Measurements from ENCODE around the gene PTGS1. TPM values are rescaled to one million over a fixed set of nuclear protein-coding genes. Genes with fewer than 3 reads are reported as not detected.

PTGS1 gene
- total RNA-seq, 1 experiment from 2014 or later: 61.2 TPM

DNA sequence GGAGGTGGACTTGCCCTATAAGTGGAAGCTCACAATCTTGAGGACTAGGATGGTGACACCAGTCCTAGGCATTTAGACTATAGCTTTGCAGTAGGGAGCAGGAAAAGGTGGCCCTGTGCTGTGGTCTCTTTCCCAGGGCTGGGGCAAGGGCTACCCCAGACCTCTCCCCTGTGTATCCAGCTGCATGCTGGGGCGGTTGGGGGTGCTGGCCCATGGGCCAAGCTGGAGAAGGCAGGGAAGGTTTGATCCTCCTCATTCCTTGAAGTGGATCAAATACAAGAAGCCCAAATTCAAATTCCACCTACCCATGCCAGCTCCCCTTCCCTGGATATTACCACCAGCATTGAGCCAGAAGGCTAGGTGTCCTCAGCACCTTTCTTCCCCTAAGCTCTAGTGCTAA lies 2.2 kb upstream of the PTGS1 start:
- Histone ChIP-seq H3K9me3 (ENCODE audit: control insufficient read depth, insufficient read depth, low read depth, low read length) (no peaks in the 10 kb centered on the region), H3K4me1 (ENCODE audit: control insufficient read depth, insufficient read depth, low read length) (no peaks in the 10 kb centered on the region; the same call in 1 of the 2 replicates), H3K27ac (ENCODE audit: low read length) (no peak overlapping the region), H3K4me3 (ENCODE audit: low read depth in 2 of 2, low read length in 2 of 2) (no peak overlapping the region), H3K36me3 (ENCODE audit: control insufficient read depth, insufficient read depth, low read length) (no peaks in the 10 kb centered on the region), H3K27me3 (ENCODE audit: control insufficient read depth, insufficient read depth, low read length) (no peaks in the 10 kb centered on the region)
- BruUV-seq (replicated peaks): no TSS peak
- ATAC-seq (no peak), DNase-seq (ENCODE audit: low read depth, low spot score) (no peak)
- intact Hi-C loops (cut with micrococcal nuclease; ENCODE audit: unreplicated experiment): no loop called here
- POLR2A ChIA-PET: no interaction called here
- CTCF ChIA-PET: no interaction called here
- TF ChIP-seq, protein P1, sequence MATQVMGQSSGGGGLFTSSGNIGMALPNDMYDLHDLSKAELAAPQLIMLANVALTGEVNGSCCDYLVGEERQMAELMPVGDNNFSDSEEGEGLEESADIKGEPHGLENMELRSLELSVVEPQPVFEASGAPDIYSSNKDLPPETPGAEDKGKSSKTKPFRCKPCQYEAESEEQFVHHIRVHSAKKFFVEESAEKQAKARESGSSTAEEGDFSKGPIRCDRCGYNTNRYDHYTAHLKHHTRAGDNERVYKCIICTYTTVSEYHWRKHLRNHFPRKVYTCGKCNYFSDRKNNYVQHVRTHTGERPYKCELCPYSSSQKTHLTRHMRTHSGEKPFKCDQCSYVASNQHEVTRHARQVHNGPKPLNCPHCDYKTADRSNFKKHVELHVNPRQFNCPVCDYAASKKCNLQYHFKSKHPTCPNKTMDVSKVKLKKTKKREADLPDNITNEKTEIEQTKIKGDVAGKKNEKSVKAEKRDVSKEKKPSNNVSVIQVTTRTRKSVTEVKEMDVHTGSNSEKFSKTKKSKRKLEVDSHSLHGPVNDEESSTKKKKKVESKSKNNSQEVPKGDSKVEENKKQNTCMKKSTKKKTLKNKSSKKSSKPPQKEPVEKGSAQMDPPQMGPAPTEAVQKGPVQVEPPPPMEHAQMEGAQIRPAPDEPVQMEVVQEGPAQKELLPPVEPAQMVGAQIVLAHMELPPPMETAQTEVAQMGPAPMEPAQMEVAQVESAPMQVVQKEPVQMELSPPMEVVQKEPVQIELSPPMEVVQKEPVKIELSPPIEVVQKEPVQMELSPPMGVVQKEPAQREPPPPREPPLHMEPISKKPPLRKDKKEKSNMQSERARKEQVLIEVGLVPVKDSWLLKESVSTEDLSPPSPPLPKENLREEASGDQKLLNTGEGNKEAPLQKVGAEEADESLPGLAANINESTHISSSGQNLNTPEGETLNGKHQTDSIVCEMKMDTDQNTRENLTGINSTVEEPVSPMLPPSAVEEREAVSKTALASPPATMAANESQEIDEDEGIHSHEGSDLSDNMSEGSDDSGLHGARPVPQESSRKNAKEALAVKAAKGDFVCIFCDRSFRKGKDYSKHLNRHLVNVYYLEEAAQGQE (IDR thresholded peaks at IDR 0.05; ENCODE audit: insufficient read depth in 1 of 2, low read depth in 2 of 2, low read length in 1 of 2): no peak
- TF ChIP-seq POLR2AphosphoS5 (IDR thresholded peaks at IDR 0.05; ENCODE audit: low read depth, low read length) (no peak), SIN3A (IDR thresholded peaks at IDR 0.05; ENCODE audit: borderline replicate concordance, insufficient read depth, low read depth, low read length) (no peak), TCF7L2 (IDR thresholded peaks at IDR 0.05; ENCODE audit: low read depth, low read length) (no peak)
- TF ChIP-seq, protein P2, sequence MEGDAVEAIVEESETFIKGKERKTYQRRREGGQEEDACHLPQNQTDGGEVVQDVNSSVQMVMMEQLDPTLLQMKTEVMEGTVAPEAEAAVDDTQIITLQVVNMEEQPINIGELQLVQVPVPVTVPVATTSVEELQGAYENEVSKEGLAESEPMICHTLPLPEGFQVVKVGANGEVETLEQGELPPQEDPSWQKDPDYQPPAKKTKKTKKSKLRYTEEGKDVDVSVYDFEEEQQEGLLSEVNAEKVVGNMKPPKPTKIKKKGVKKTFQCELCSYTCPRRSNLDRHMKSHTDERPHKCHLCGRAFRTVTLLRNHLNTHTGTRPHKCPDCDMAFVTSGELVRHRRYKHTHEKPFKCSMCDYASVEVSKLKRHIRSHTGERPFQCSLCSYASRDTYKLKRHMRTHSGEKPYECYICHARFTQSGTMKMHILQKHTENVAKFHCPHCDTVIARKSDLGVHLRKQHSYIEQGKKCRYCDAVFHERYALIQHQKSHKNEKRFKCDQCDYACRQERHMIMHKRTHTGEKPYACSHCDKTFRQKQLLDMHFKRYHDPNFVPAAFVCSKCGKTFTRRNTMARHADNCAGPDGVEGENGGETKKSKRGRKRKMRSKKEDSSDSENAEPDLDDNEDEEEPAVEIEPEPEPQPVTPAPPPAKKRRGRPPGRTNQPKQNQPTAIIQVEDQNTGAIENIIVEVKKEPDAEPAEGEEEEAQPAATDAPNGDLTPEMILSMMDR (IDR thresholded peaks at IDR 0.05): no peak
- in situ Hi-C loops (cut with HindIII; ENCODE audit: low pct_unique_long_range_greater_than_20kb, low sequenced_read_pairs): no loop called here

DNA sequence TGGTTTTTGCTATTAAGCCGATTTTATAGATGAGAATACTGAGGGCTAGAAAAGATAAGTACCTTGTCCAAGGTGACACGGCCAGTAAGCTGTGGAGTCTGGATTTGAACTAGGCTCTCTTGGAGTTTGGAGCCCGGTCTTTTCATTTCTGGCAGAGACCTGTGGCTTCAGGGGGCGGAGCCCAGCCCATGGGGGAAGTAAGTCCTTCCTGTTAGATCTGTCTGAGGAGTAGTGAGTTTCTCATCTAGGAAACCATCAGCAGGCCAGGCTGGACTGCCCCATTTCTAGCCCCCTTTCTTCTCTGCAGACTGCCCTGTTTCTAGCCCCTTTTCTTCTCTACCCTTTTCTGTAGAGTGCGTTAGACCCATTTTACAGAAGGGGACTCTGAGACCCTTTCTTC lies 521 bp upstream of the PTGS1 start:
- ATAC-seq: no peak
- H3K4me1 ChIP-seq (ENCODE audit: control insufficient read depth, insufficient read depth, low read length): no peaks in the 10 kb centered on the region; the same call in 1 of the 2 replicates
- no peaks in the 10 kb centered on the region for H3K36me3 ChIP-seq (ENCODE audit: control insufficient read depth, insufficient read depth, low read length)
- in situ Hi-C loops (cut with HindIII; ENCODE audit: low pct_unique_long_range_greater_than_20kb, low sequenced_read_pairs): no loop called here
- no peaks in the 10 kb centered on the region for H3K27me3 ChIP-seq (ENCODE audit: control insufficient read depth, insufficient read depth, low read length)
- no peak overlapping the region for H3K4me3 ChIP-seq (ENCODE audit: low read depth in 2 of 2, low read length in 2 of 2)
- no TSS peak for BruUV-seq (replicated peaks)
- ChIA-PET CTCF (no interaction called here), POLR2A (no interaction called here)
- TF ChIP-seq TCF7L2 (IDR thresholded peaks at IDR 0.05; ENCODE audit: low read depth, low read length): no peak
- TF ChIP-seq SIN3A (IDR thresholded peaks at IDR 0.05; ENCODE audit: borderline replicate concordance, insufficient read depth, low read depth, low read length): no peak
- no peak for TF ChIP-seq POLR2AphosphoS5 (IDR thresholded peaks at IDR 0.05; ENCODE audit: low read depth, low read length)
- TF ChIP-seq, protein P1 (IDR thresholded peaks at IDR 0.05; ENCODE audit: insufficient read depth in 1 of 2, low read depth in 2 of 2, low read length in 1 of 2): no peak
- TF ChIP-seq, protein P2 (IDR thresholded peaks at IDR 0.05): no peak
- peak overlapping the region; percentile 39; the same call in 1 of the 2 replicates for H3K27ac ChIP-seq (ENCODE audit: low read length)
- no peak for DNase-seq (ENCODE audit: low read depth, low spot score)
- intact Hi-C loops (cut with micrococcal nuclease; ENCODE audit: unreplicated experiment): no loop called here
- H3K9me3 ChIP-seq (ENCODE audit: control insufficient read depth, insufficient read depth, low read depth, low read length): no peaks in the 10 kb centered on the region
